ENCODE data around the gene TRIB2.
A peak's percentile ranks its signal among the peaks of the same experiment; 100 is the strongest.

TRIB2 gene

GRCh38 chr2:12719400-12720277 is 2.9 kb downstream of the TRIB2 start:
- H3K9ac ChIP-seq (ENCODE audit: low read length), result peak overlapping the region; percentile 94
- peaks cover 9% of the 10 kb centered on the region for H3K4me1 ChIP-seq (ENCODE audit: control insufficient read depth, insufficient read depth, low read depth, low read length)
- H3K4me2 ChIP-seq (ENCODE audit: low read length, poor library complexity, severe bottlenecking), result peak overlapping the region; percentile 91
- no peak overlapping the region for H4K8ac ChIP-seq (ENCODE audit: low read length)
- H3K4me3 ChIP-seq (ENCODE audit: insufficient read depth in 1 of 2, low read depth in 1 of 2, low read length in 2 of 2), result peak overlapping the region in 1 of 2 experiments; percentile 94
- H2AK5ac ChIP-seq (ENCODE audit: low read length, severe bottlenecking), result no peak overlapping the region
- no peak overlapping the region for H4K91ac ChIP-seq (ENCODE audit: low read length)
- H3K4ac ChIP-seq (ENCODE audit: low read depth in 1 of 2, low read length in 2 of 2), result peak overlapping the region; percentile 84 to 98
- peaks cover 0 to 19% of the 10 kb centered on the region in 2 experiments for H3K36me3 ChIP-seq (ENCODE audit: control insufficient read depth in 1 of 2, insufficient read depth in 2 of 2, low read depth in 1 of 2, low read length in 2 of 2)
- no peak overlapping the region for H3K23ac ChIP-seq (ENCODE audit: low read length in 2 of 2)
- peak overlapping the region in 1 of 2 experiments; percentile 78 for H2BK12ac ChIP-seq (ENCODE audit: low read length in 2 of 2)
- H3K9me3 ChIP-seq (ENCODE audit: control insufficient read depth, low read length), result no peaks in the 10 kb centered on the region
- peaks cover 13% of the 10 kb centered on the region for H3K79me1 ChIP-seq (replicated peaks; ENCODE audit: low read length, poor library complexity, severe bottlenecking)
- no peak overlapping the region for H2AFZ ChIP-seq (ENCODE audit: low read depth, low read length)
- WGBS, result 34% methylated on average over 6 of the region's 9 CpGs
- DNase-seq, result peak; percentile 52
- H3K18ac ChIP-seq (ENCODE audit: low read depth in 1 of 2, low read length in 2 of 2), result peak overlapping the region; percentile 98 to 99
- no peaks in the 10 kb centered on the region for H3K27me3 ChIP-seq (ENCODE audit: control insufficient read depth in 1 of 2, insufficient read depth in 1 of 2, low read length in 2 of 2)
- no peak overlapping the region for H2BK15ac ChIP-seq (ENCODE audit: low read depth, poor library complexity, severe bottlenecking)
- H2BK5ac ChIP-seq (ENCODE audit: low read depth, low read length, poor library complexity, severe bottlenecking), result no peak overlapping the region
- no peak overlapping the region for H3K14ac ChIP-seq (ENCODE audit: low read length in 2 of 2)
- H3K27ac ChIP-seq (ENCODE audit: low read length, poor library complexity, severe bottlenecking), result peak overlapping the region; percentile 13
- peak overlapping the region; percentile 95 for H2BK120ac ChIP-seq (ENCODE audit: low read depth, low read length)

- Histone ChIP-seq H3K9me3 (ENCODE audit: control insufficient read depth, low read length) (no peaks in the 10 kb centered on the region), H2BK5ac (ENCODE audit: low read depth, low read length, poor library complexity, severe bottlenecking) (no peak overlapping the region), H3K27ac (ENCODE audit: low read length, poor library complexity, severe bottlenecking) (peak overlapping the region; percentile 13), H3K9ac (ENCODE audit: low read length) (peak overlapping the region; percentile 94), H2BK12ac (ENCODE audit: low read length in 2 of 2) (no peak overlapping the region), H2AFZ (ENCODE audit: low read depth, low read length) (no peak overlapping the region), H2BK120ac (ENCODE audit: low read depth, low read length) (no peak overlapping the region), H3K23ac (ENCODE audit: low read length in 2 of 2) (no peak overlapping the region), H3K4ac (ENCODE audit: low read depth in 1 of 2, low read length in 2 of 2) (peak overlapping the region in 1 of 2 experiments; percentile 11), H3K36me3 (ENCODE audit: control insufficient read depth in 1 of 2, insufficient read depth in 2 of 2, low read depth in 1 of 2, low read length in 2 of 2) (peaks cover 2 to 25% of the 10 kb centered on the region in 2 experiments), H3K18ac (ENCODE audit: low read depth in 1 of 2, low read length in 2 of 2) (peak overlapping the region in 1 of 2 experiments; percentile 66), H3K79me1 (replicated peaks; ENCODE audit: low read length, poor library complexity, severe bottlenecking) (peaks cover 18% of the 10 kb centered on the region), H4K8ac (ENCODE audit: low read length) (no peak overlapping the region), H3K14ac (ENCODE audit: low read length in 2 of 2) (no peak overlapping the region), H4K91ac (ENCODE audit: low read length) (no peak overlapping the region), H3K4me2 (ENCODE audit: low read length, poor library complexity, severe bottlenecking) (peak overlapping the region; percentile 49), H3K27me3 (ENCODE audit: control insufficient read depth in 1 of 2, insufficient read depth in 1 of 2, low read length in 2 of 2) (no peaks in the 10 kb centered on the region), H2BK15ac (ENCODE audit: low read depth, poor library complexity, severe bottlenecking) (no peak overlapping the region), H2AK5ac (ENCODE audit: low read length, severe bottlenecking) (no peak overlapping the region), H3K4me1 (ENCODE audit: control insufficient read depth, insufficient read depth, low read depth, low read length) (peaks cover 9% of the 10 kb centered on the region), H3K4me3 (ENCODE audit: insufficient read depth in 1 of 2, low read depth in 1 of 2, low read length in 2 of 2) (peak overlapping the region in 1 of 2 experiments; percentile 94)
- DNase-seq, result peak; percentile 60
- 0% methylated on average over 1 of the region's 1 CpG for WGBS
Measured at GRCh38 chr2:12720278-12720620, 3.5 kb downstream of the TRIB2 start.

- Histone ChIP-seq H3K4me1 (ENCODE audit: control insufficient read depth, insufficient read depth, low read depth, low read length) (peaks cover 13% of the 10 kb centered on the region), H3K4me3 (ENCODE audit: insufficient read depth in 1 of 2, low read depth in 1 of 2, low read length in 2 of 2) (peak overlapping the region in 1 of 2 experiments; percentile 94), H2AK5ac (ENCODE audit: low read length, severe bottlenecking) (no peak overlapping the region), H3K9ac (ENCODE audit: low read length) (peak overlapping the region; percentile 94), H2BK5ac (ENCODE audit: low read depth, low read length, poor library complexity, severe bottlenecking) (no peak overlapping the region), H3K27me3 (ENCODE audit: control insufficient read depth in 1 of 2, insufficient read depth in 1 of 2, low read length in 2 of 2) (no peaks in the 10 kb centered on the region), H4K91ac (ENCODE audit: low read length) (no peak overlapping the region), H3K9me3 (ENCODE audit: control insufficient read depth, low read length) (no peaks in the 10 kb centered on the region), H3K23ac (ENCODE audit: low read length in 2 of 2) (no peak overlapping the region), H2AFZ (ENCODE audit: low read depth, low read length) (no peak overlapping the region), H4K8ac (ENCODE audit: low read length) (no peak overlapping the region), H3K79me1 (replicated peaks; ENCODE audit: low read length, poor library complexity, severe bottlenecking) (peaks cover 21% of the 10 kb centered on the region), H3K18ac (ENCODE audit: low read depth in 1 of 2, low read length in 2 of 2) (no peak overlapping the region), H2BK120ac (ENCODE audit: low read depth, low read length) (no peak overlapping the region), H3K4me2 (ENCODE audit: low read length, poor library complexity, severe bottlenecking) (no peak overlapping the region), H2BK15ac (ENCODE audit: low read depth, poor library complexity, severe bottlenecking) (no peak overlapping the region), H3K27ac (ENCODE audit: low read length, poor library complexity, severe bottlenecking) (no peak overlapping the region), H3K36me3 (ENCODE audit: control insufficient read depth in 1 of 2, insufficient read depth in 2 of 2, low read depth in 1 of 2, low read length in 2 of 2) (peaks cover 5 to 31% of the 10 kb centered on the region in 2 experiments), H2BK12ac (ENCODE audit: low read length in 2 of 2) (no peak overlapping the region), H3K14ac (ENCODE audit: low read length in 2 of 2) (no peak overlapping the region), H3K4ac (ENCODE audit: low read depth in 1 of 2, low read length in 2 of 2) (no peak overlapping the region)
- no peak for DNase-seq
- WGBS, result 92% methylated on average over 1 of the region's 2 CpGs
Measured at GRCh38 chr2:12720754-12721378, 4.1 kb downstream of the TRIB2 start.
